ENCODE measurements around the gene SLC5A8.

DNA sequence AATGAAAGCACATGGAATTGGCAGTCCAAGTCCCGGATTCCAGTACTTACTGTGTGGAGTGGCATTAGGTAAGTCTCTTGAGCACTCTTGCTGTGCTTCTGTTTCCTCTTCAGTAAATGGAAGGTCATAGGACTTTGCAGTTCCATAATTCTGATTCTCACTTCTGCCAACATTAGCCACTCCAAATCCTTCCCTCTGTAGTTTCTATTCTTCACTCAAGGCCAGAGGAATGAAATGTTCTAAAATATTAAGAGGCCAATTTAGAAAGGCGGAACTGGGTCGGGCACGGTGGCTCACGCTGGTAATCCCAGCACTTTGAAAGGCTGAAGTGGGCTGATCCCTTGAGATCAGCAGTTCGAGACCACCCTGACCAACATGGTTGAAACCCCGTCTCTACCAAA is 19.8 kb upstream of the SLC5A8 start:
- no peak for TF ChIP-seq EZH2phosphoT487 (IDR thresholded peaks at IDR 0.05; ENCODE audit: borderline replicate concordance)
- TF ChIP-seq EZH2 (IDR thresholded peaks at IDR 0.05) = no peak
- TF ChIP-seq POLR2A (IDR thresholded peaks at IDR 0.05; ENCODE audit: borderline replicate concordance, extremely low read depth, insufficient read depth, insufficient read length) = no peak
- TF ChIP-seq, protein P1, sequence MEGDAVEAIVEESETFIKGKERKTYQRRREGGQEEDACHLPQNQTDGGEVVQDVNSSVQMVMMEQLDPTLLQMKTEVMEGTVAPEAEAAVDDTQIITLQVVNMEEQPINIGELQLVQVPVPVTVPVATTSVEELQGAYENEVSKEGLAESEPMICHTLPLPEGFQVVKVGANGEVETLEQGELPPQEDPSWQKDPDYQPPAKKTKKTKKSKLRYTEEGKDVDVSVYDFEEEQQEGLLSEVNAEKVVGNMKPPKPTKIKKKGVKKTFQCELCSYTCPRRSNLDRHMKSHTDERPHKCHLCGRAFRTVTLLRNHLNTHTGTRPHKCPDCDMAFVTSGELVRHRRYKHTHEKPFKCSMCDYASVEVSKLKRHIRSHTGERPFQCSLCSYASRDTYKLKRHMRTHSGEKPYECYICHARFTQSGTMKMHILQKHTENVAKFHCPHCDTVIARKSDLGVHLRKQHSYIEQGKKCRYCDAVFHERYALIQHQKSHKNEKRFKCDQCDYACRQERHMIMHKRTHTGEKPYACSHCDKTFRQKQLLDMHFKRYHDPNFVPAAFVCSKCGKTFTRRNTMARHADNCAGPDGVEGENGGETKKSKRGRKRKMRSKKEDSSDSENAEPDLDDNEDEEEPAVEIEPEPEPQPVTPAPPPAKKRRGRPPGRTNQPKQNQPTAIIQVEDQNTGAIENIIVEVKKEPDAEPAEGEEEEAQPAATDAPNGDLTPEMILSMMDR (IDR thresholded peaks at IDR 0.05 in 2 of 3, conservative IDR thresholded peaks at IDR 0.05 in 1 of 3; ENCODE audit: borderline replicate concordance in 1 of 3, insufficient read depth in 1 of 3, low read depth in 2 of 3, low read length in 2 of 3) = no peak
- no peak for TF ChIP-seq POLR2AphosphoS5 (IDR thresholded peaks at IDR 0.05; ENCODE audit: low read depth, low read length)
- TF ChIP-seq JUND (IDR thresholded peaks at IDR 0.05) = no peak

Measured in HCT116 (cell line).